H9 (cell line): Measurements from ENCODE around the gene TET2. TPM values are rescaled to one million over a fixed set of nuclear protein-coding genes. Genes with fewer than 3 reads are reported as not detected.

Experiments
- DNase-seq: peaks from one replicate; pipeline ENCODE4 v3.0.0-alpha.2; 2017
- H2AFZ ChIP-seq: one replicate; pipeline ENCODE4 v1.6.1; 2013; ENCODE audit warnings: mild to moderate bottlenecking, low read length, control low read depth, moderate library complexity
- H2AK5ac ChIP-seq: 2 replicates; pipeline ENCODE4 v1.6.1; 2013; ENCODE audit warnings: low read length, control low read depth, mixed read lengths; ENCODE audit not compliant: insufficient read length
- H2BK120ac ChIP-seq: one replicate; pipeline ENCODE4 v1.6.1; 2013; ENCODE audit warnings: low read depth, mild to moderate bottlenecking, low read length, control low read depth, inconsistent platforms; ENCODE audit not compliant: poor library complexity, severe bottlenecking
- H2BK12ac ChIP-seq: 2 replicates; pipeline ENCODE4 v1.6.1; 2013; ENCODE audit warnings: low read length, control low read depth, mixed read lengths, low read depth; ENCODE audit not compliant: insufficient read length
- H2BK15ac ChIP-seq: 2 replicates; pipeline ENCODE4 v1.6.1; 2013; ENCODE audit warnings: low read depth, low read length, control low read depth
- H2BK20ac ChIP-seq: one replicate; pipeline ENCODE4 v1.6.1; 2013; ENCODE audit warnings: low read depth, mild to moderate bottlenecking, low read length, control low read depth, inconsistent platforms; ENCODE audit not compliant: poor library complexity, severe bottlenecking
- H2BK5ac ChIP-seq: 2 replicates; pipeline ENCODE4 v1.6.1; 2013; ENCODE audit warnings: low read length, control low read depth, mixed read lengths; ENCODE audit not compliant: insufficient read length
- H3K14ac ChIP-seq: 2 replicates; pipeline ENCODE4 v1.6.1; 2013; ENCODE audit warnings: low read length, control low read depth; ENCODE audit not compliant: insufficient read depth
- H3K18ac ChIP-seq: 2 replicates; pipeline ENCODE4 v1.6.1; 2013; ENCODE audit warnings: low read depth, mild to moderate bottlenecking, mixed read lengths, low read length, control low read depth; ENCODE audit not compliant: insufficient read length
- H3K23ac ChIP-seq: 2 replicates; pipeline ENCODE4 v1.6.1; 2013; ENCODE audit warnings: low read length, control low read depth, mixed read lengths, low read depth; ENCODE audit not compliant: insufficient read length
- H3K23me2 ChIP-seq: 2 replicates; pipeline ENCODE4 v1.6.1; 2013; ENCODE audit warnings: low read depth, mild to moderate bottlenecking, mixed read lengths, low read length, control low read depth; ENCODE audit not compliant: insufficient read length, poor library complexity, severe bottlenecking
- H3K27ac ChIP-seq: 2 replicates; pipeline ENCODE4 v1.5.1; 2013; ENCODE audit warnings: low read length, control low read depth, mixed read lengths, low read depth; ENCODE audit not compliant: insufficient read length
- H3K27me3 ChIP-seq: 2 replicates; pipeline ENCODE4 v1.6.1; 2013; ENCODE audit warnings: low read length, control low read depth, inconsistent platforms; ENCODE audit not compliant: insufficient read depth
- H3K4ac ChIP-seq: 2 replicates; pipeline ENCODE4 v1.6.1; 2013; ENCODE audit warnings: low read depth, mild to moderate bottlenecking, control low read depth, inconsistent platforms, low read length, moderate library complexity
- H3K4me1 ChIP-seq: 2 replicates; pipeline ENCODE4 v1.6.1; 2013; ENCODE audit warnings: low read length, control low read depth, inconsistent platforms; ENCODE audit not compliant: insufficient read depth
- H3K4me2 ChIP-seq: 2 replicates; pipeline ENCODE4 v1.6.1; 2013; ENCODE audit warnings: low read length, control low read depth, mixed read lengths; ENCODE audit not compliant: insufficient read length, insufficient read depth
- H3K56ac ChIP-seq: 2 replicates; pipeline ENCODE4 v1.6.1; 2013; ENCODE audit warnings: low read depth, mild to moderate bottlenecking, mixed read lengths, low read length, control low read depth; ENCODE audit not compliant: insufficient read length
- H3K79me1 ChIP-seq: 2 replicates; pipeline ENCODE4 v1.6.1; 2013; ENCODE audit warnings: low read depth, mild to moderate bottlenecking, moderate library complexity, low read length, control low read depth, inconsistent platforms; ENCODE audit not compliant: insufficient read depth, poor library complexity, severe bottlenecking
- H3K79me2 ChIP-seq: 2 replicates; pipeline ENCODE4 v1.6.1; 2013; ENCODE audit warnings: low read length, control low read depth, inconsistent platforms; ENCODE audit not compliant: insufficient read depth
- H3K9ac ChIP-seq: 2 replicates; pipeline ENCODE4 v1.6.1; 2013; ENCODE audit warnings: low read length, control low read depth, mixed read lengths; ENCODE audit not compliant: insufficient read length; ENCODE audit errors: extremely low read depth
- H3K9me3 ChIP-seq: one replicate; pipeline ENCODE4 v1.6.1; 2013; ENCODE audit warnings: low read depth, low read length, inconsistent platforms; ENCODE audit not compliant: control insufficient read depth
- H3T11ph ChIP-seq: one replicate; pipeline ENCODE4 v1.6.1; 2013; ENCODE audit warnings: mild to moderate bottlenecking, low read length, control low read depth, inconsistent platforms
- H4K20me1 ChIP-seq: one replicate; pipeline ENCODE4 v1.6.1; 2013; ENCODE audit not compliant: control insufficient read depth, insufficient read length, insufficient read depth
- H4K5ac ChIP-seq: 2 replicates; pipeline ENCODE4 v1.6.1; 2013; ENCODE audit warnings: low read depth, mild to moderate bottlenecking, mixed read lengths, low read length, control low read depth; ENCODE audit not compliant: insufficient read length
- H4K8ac ChIP-seq: replicated peaks from 2 replicates; pipeline ENCODE4 v1.6.1; 2013; ENCODE audit warnings: low read length, control low read depth, mixed read lengths, low read depth; ENCODE audit not compliant: insufficient read length
- H4K91ac ChIP-seq: 2 replicates; pipeline ENCODE4 v1.6.1; 2013; ENCODE audit warnings: low read depth, mild to moderate bottlenecking, moderate library complexity, mixed read lengths, low read length, control low read depth; ENCODE audit not compliant: insufficient read length
- H3K27ac Mint-ChIP-seq, 3 experiments: 2 replicates in 2 of 3; 3 replicates in 1 of 3; pipeline ENCODE4 v1.8.0; 2020 to 2021; ENCODE audit warnings: mixed read lengths in 3 of 3, mild to moderate bottlenecking in 1 of 3, moderate library complexity in 1 of 3
- H3K27me3 Mint-ChIP-seq: 2 replicates; pipeline ENCODE4 v1.8.0; 2021; ENCODE audit warnings: low read depth, mild to moderate bottlenecking, moderate library complexity, mixed read lengths
- H3K36me3 Mint-ChIP-seq, 3 experiments: 2 replicates in 2 of 3; 3 replicates in 1 of 3; pipeline ENCODE4 v1.8.0; 2020 to 2021; ENCODE audit warnings: low read depth in 3 of 3, mixed read lengths in 3 of 3; ENCODE audit not compliant: insufficient read depth in 1 of 3
- H3K4me1 Mint-ChIP-seq, 2 experiments: 2 replicates each; pipeline ENCODE4 v1.8.0; 2020; ENCODE audit warnings: mixed read lengths in 2 of 2
- H3K4me3 Mint-ChIP-seq, 2 experiments: 2 replicates in 1 of 2; 3 replicates in 1 of 2; pipeline ENCODE4 v1.8.0; 2020 to 2021; ENCODE audit warnings: mild to moderate bottlenecking in 2 of 2, mixed read lengths in 2 of 2, moderate library complexity in 1 of 2
- H3K9me3 Mint-ChIP-seq, 2 experiments: 2 replicates in 1 of 2; 3 replicates in 1 of 2; pipeline ENCODE4 v1.8.0; 2020; ENCODE audit warnings: mild to moderate bottlenecking in 2 of 2, mixed read lengths in 2 of 2, moderate library complexity in 1 of 2
- CTCF ChIP-seq: fragments of 200-600 bp; sonication (generic); conservative IDR thresholded peaks from 3 replicates; pipeline ENCODE4 v1.8.0; 2021; ENCODE audit warnings: antibody characterized with exemption, mild to moderate bottlenecking
- WGBS: extraction: QIAGEN DNeasy Blood & Tissue Kit; methylation state at CpG from one replicate; pipeline ENCODE4 v1.1.7; 2013; ENCODE audit warnings: missing lambda C conversion rate, low lambda C conversion rate, mixed read lengths; ENCODE audit not compliant: insufficient read length; ENCODE audit errors: extremely low coverage; 5-methylcytosine and 5-hydroxymethylcytosine counted together
- total RNA-seq: library from RNA; stranded (reverse); gene quantifications from 2 replicates; pipeline ENCODE4 v1.2.1, GENCODE V29; 2021

The TET2 gene
- total RNA-seq, 1 experiment from 2014 or later: 3.1 TPM

GRCh38 chr4:105306158-105306781 lies 159.6 kb downstream of the TET2 start:
- Histone ChIP-seq H2BK120ac (no peak overlapping the region), H3K4me1 (no peaks in the 10 kb centered on the region), H3K27me3 (no peaks in the 10 kb centered on the region; the same call in 1 of the 2 replicates), H2BK5ac (no peak overlapping the region), H4K8ac (no peak overlapping the region), H2BK20ac (no peak overlapping the region), H3K79me1 (no peaks in the 10 kb centered on the region), H3K4ac (no peak overlapping the region), H3K79me2 (no peaks in the 10 kb centered on the region), H4K5ac (no peak overlapping the region), H2BK15ac (no peak overlapping the region), H3K9ac (no peak overlapping the region), H3K56ac (no peak overlapping the region), H3K4me2 (no peak overlapping the region), H4K20me1 (no peaks in the 10 kb centered on the region), H3K23me2 (no peaks in the 10 kb centered on the region), H3K23ac (no peak overlapping the region), H2BK12ac (no peak overlapping the region), H3T11ph (no peak overlapping the region), H3K9me3 (no peaks in the 10 kb centered on the region), H3K27ac (no peak overlapping the region), H3K18ac (no peak overlapping the region), H4K91ac (no peak overlapping the region), H2AK5ac (no peak overlapping the region), H2AFZ (no peak overlapping the region), H3K14ac (no peak overlapping the region)
- no peaks in the 10 kb centered on the region for H3K27me3 Mint-ChIP-seq
- TF ChIP-seq CTCF: no peak
- H3K9me3 Mint-ChIP-seq: peaks cover 24 to 27% of the 10 kb centered on the region in 2 experiments; a peak in 4 of 5 replicates
- WGBS: no CpG with 5 or more reads among the region's 5 CpGs
- no peak overlapping the region for H3K27ac Mint-ChIP-seq
- H3K36me3 Mint-ChIP-seq: peaks cover 0 to 3% (median 2%) of the 10 kb centered on the region in 3 experiments; a peak in 1 of 7 replicates
- no peak for DNase-seq
- H3K4me1 Mint-ChIP-seq: no peaks in the 10 kb centered on the region
- no peak overlapping the region for H3K4me3 Mint-ChIP-seq
